IMR-90 (cell line): Measurements from ENCODE around the gene SEMA6A. TPM values are rescaled to one million over a fixed set of nuclear protein-coding genes. Genes with fewer than 3 reads are reported as not detected.

Experiments used
- ATAC-seq: fragments of 200-7000 bp; cut with Tn5 transposase; 2 replicates; pipeline ENCODE4 v1.9.1; 2020; ENCODE audit warnings: low read depth, mild to moderate bottlenecking, moderate library complexity
- BruUV-seq: library from RNA; stranded (reverse); fragments of 400-500 nt; replicated peaks from 2 replicates; lab custom pipeline; 2021; lab: Mats Ljungman, UMichigan
- CTCF ChIA-PET: fragments of 300-600 bp; formaldehyde crosslinking; extraction: SDS; loops from one replicate; lab custom pipeline; 2021; ENCODE audit warnings: antibody characterized with exemption; lab: Yijun Ruan, JAX
- POLR2A ChIA-PET: fragments of 300-600 bp; sonication (Branson Sonifier 250); formaldehyde crosslinking; loops from one replicate; lab custom pipeline; 2022; ENCODE audit warnings: antibody characterized with exemption; ENCODE audit not compliant: unreplicated experiment; lab: Charles Lee
- DNase-seq: peaks from one replicate; pipeline ENCODE4 v3.0.0; 2013
- H2AFZ ChIP-seq: replicated peaks from 2 replicates; pipeline ENCODE3; 2013; ENCODE audit warnings: low read length, mild to moderate bottlenecking; ENCODE audit not compliant: poor library complexity
- H2AK5ac ChIP-seq: 2 replicates; pipeline ENCODE4 v1.6.1; 2013; ENCODE audit warnings: low read depth, low read length, inconsistent platforms
- H2AK9ac ChIP-seq: replicated peaks from 2 replicates; pipeline ENCODE3; 2013; ENCODE audit warnings: mild to moderate bottlenecking, low read depth, low read length, moderate library complexity; ENCODE audit not compliant: poor library complexity
- H2BK120ac ChIP-seq: 2 replicates; pipeline ENCODE4 v1.6.1; 2013; ENCODE audit warnings: low read depth, low read length, inconsistent platforms
- H2BK15ac ChIP-seq: 3 replicates; pipeline ENCODE4 v1.6.1; 2013; ENCODE audit warnings: low read depth, low read length, inconsistent platforms
- H2BK20ac ChIP-seq: 2 replicates; pipeline ENCODE4 v1.6.1; 2013; ENCODE audit warnings: low read depth, mild to moderate bottlenecking, inconsistent platforms, low read length, moderate library complexity
- H2BK5ac ChIP-seq: 2 replicates; pipeline ENCODE4 v1.6.1; 2013; ENCODE audit warnings: mild to moderate bottlenecking, low read depth, low read length, inconsistent platforms; ENCODE audit not compliant: poor library complexity, severe bottlenecking
- H3K14ac ChIP-seq: replicated peaks from 2 replicates; pipeline ENCODE4 v1.6.1; 2013; ENCODE audit warnings: low read depth, low read length, inconsistent platforms
- H3K18ac ChIP-seq: 2 replicates; pipeline ENCODE4 v1.6.1; 2013; ENCODE audit warnings: low read depth, low read length, control low read depth
- H3K23ac ChIP-seq: 2 replicates; pipeline ENCODE4 v1.6.1; 2013; ENCODE audit warnings: low read depth, low read length, inconsistent platforms
- H3K27ac ChIP-seq: 2 replicates; pipeline ENCODE4 v1.5.1; 2013; ENCODE audit warnings: mild to moderate bottlenecking, control low read depth, low read length; ENCODE audit not compliant: insufficient read depth
- H3K27me3 ChIP-seq: 2 replicates; pipeline ENCODE4 v1.6.1; 2013; ENCODE audit warnings: low read length; ENCODE audit not compliant: control insufficient read depth, insufficient read depth
- H3K36me3 ChIP-seq: 2 replicates; pipeline ENCODE4 v1.6.1; 2013; ENCODE audit warnings: low read length, mixed read lengths; ENCODE audit not compliant: control insufficient read depth, insufficient read depth
- H3K4ac ChIP-seq: 2 replicates; pipeline ENCODE4 v1.6.1; 2013; ENCODE audit warnings: low read depth, low read length, inconsistent platforms
- H3K4me1 ChIP-seq: 2 replicates; pipeline ENCODE4 v1.6.1; 2013; ENCODE audit warnings: low read length, mixed read lengths; ENCODE audit not compliant: control insufficient read depth, insufficient read depth
- H3K4me2 ChIP-seq: 2 replicates; pipeline ENCODE4 v1.6.1; 2013; ENCODE audit warnings: low read depth, mild to moderate bottlenecking, control low read depth, low read length, moderate library complexity
- H3K4me3 ChIP-seq: 2 replicates; pipeline ENCODE4 v1.5.1; 2013; ENCODE audit warnings: low read depth, mild to moderate bottlenecking, control low read depth, low read length, moderate library complexity; ENCODE audit not compliant: insufficient read depth
- H3K56ac ChIP-seq: 2 replicates; pipeline ENCODE4 v1.6.1; 2013; ENCODE audit warnings: low read length, inconsistent platforms; ENCODE audit not compliant: insufficient read depth; ENCODE audit errors: extremely low read depth
- H3K79me1 ChIP-seq, 2 experiments: 2 replicates each; pipeline ENCODE4 v1.6.1; 2013; ENCODE audit warnings: low read length in 2 of 2, inconsistent platforms in 1 of 2, low read depth in 1 of 2
- H3K9ac ChIP-seq: 2 replicates; pipeline ENCODE4 v1.6.1; 2013; ENCODE audit warnings: low read depth, low read length, control low read depth
- H3K9me1 ChIP-seq: 2 replicates; pipeline ENCODE4 v1.6.1; 2013; ENCODE audit warnings: low read length, inconsistent platforms; ENCODE audit not compliant: insufficient read depth
- H3K9me3 ChIP-seq: 2 replicates; pipeline ENCODE4 v1.6.1; 2013; ENCODE audit warnings: low read length; ENCODE audit not compliant: control insufficient read depth, insufficient read depth
- H4K20me1 ChIP-seq: 2 replicates; pipeline ENCODE4 v1.6.1; 2013; ENCODE audit warnings: low read length, inconsistent platforms; ENCODE audit not compliant: insufficient read depth
- H4K5ac ChIP-seq: 2 replicates; pipeline ENCODE4 v1.6.1; 2013; ENCODE audit warnings: mild to moderate bottlenecking, low read depth, low read length, control low read depth
- H4K8ac ChIP-seq, 2 experiments: 2 replicates each; pipeline ENCODE4 v1.6.1; 2013; ENCODE audit warnings: low read depth in 2 of 2, low read length in 2 of 2, control low read depth in 1 of 2, inconsistent platforms in 1 of 2
- H4K91ac ChIP-seq: 2 replicates; pipeline ENCODE4 v1.6.1; 2013; ENCODE audit warnings: low read depth, low read length, inconsistent platforms; ENCODE audit not compliant: insufficient read depth
- BHLHE40 ChIP-seq: fragments of 150-350 bp; IDR thresholded peaks from 2 replicates; pipeline ENCODE4 v1.6.1; 2016; ENCODE audit warnings: mild to moderate bottlenecking, low read depth, low read length
- CEBPB ChIP-seq: IDR thresholded peaks from 2 replicates; pipeline ENCODE4 v1.6.1; 2012; ENCODE audit warnings: low read depth, low read length, improper control_type of control experiment
- CHD1 ChIP-seq: IDR thresholded peaks from 2 replicates; pipeline ENCODE4 v1.6.1; 2012; ENCODE audit warnings: low read depth, low read length, improper control_type of control experiment
- FOS ChIP-seq: fragments of 150-350 bp; IDR thresholded peaks from 2 replicates; pipeline ENCODE4 v1.6.1; 2016; ENCODE audit warnings: low read depth, low read length
- MXI1 ChIP-seq: IDR thresholded peaks from 2 replicates; pipeline ENCODE4 v1.6.1; 2012; ENCODE audit warnings: low read depth, mild to moderate bottlenecking, low read length, moderate library complexity, borderline replicate concordance
- POLR2A ChIP-seq: IDR thresholded peaks from 2 replicates; pipeline ENCODE4 v1.6.1; 2012; ENCODE audit warnings: mild to moderate bottlenecking, low read depth, low read length
- RAD21 ChIP-seq: IDR thresholded peaks from 2 replicates; pipeline ENCODE4 v1.6.1; 2012; ENCODE audit warnings: low read length, improper control_type of control experiment
- RCOR1 ChIP-seq: IDR thresholded peaks from 2 replicates; pipeline ENCODE4 v1.6.1; 2012; ENCODE audit warnings: mild to moderate bottlenecking, low read length, improper control_type of control experiment; ENCODE audit not compliant: insufficient replicate concordance
- SMC3 ChIP-seq: fragments of 150-350 bp; IDR thresholded peaks from 2 replicates; pipeline ENCODE4 v1.6.1; 2016; ENCODE audit warnings: low read depth, mild to moderate bottlenecking, antibody characterized with exemption, low read length, moderate library complexity
- WGBS, 2 experiments: methylation state at CpG; one replicate each; pipeline versions ENCODE4 v1.1.5 to v1.1.7; 2013; ENCODE audit warnings: missing lambda C conversion rate in 2 of 2; ENCODE audit not compliant: insufficient read length in 1 of 2; ENCODE audit errors: extremely low coverage in 2 of 2; 5-methylcytosine and 5-hydroxymethylcytosine counted together
- dilution Hi-C: fragments of 300-500 bp; cut with HindIII; formaldehyde crosslinking; loops from one replicate; pipeline ENCODE4 v1.14.3; 2018; ENCODE audit warnings: low sequenced_read_pairs; ENCODE audit not compliant: unreplicated experiment
- in situ Hi-C: fragments of 300-500 bp; cut with MboI; formaldehyde crosslinking; loops from 3 replicates; pipeline ENCODE4 v1.14.3; 2019; ENCODE audit warnings: low sequenced_read_pairs, inconsistent platforms, mixed read lengths
- intact Hi-C: fragments of 100-400 bp; cut with micrococcal nuclease; formaldehyde crosslinking; loops from 2 replicates; pipeline ENCODE4 v1.10.0; 2022
- polyA plus RNA-seq, 3 experiments: library from polyadenylated mRNA; depleted of rRNA; stranded (reverse); fragments of >200 nt; gene quantifications; 2 replicates each; pipeline ENCODE4 v1.2.3, GENCODE V29; 2012; ENCODE audit warnings: low replicate concordance in 1 of 3
- total RNA-seq: library from RNA; depleted of rRNA; stranded (reverse); fragments of >200 nt; gene quantifications from 2 replicates; pipeline ENCODE4 v1.2.3, GENCODE V29; 2012
- TF ChIP-seq, protein P1 (sequence below): fragments of 150-350 bp; IDR thresholded peaks from 2 replicates; pipeline ENCODE4 v1.6.1; 2017; ENCODE audit warnings: mild to moderate bottlenecking, antibody characterized with exemption, low read length, low read depth

Gene SEMA6A
- total and polyA plus RNA-seq, 2 of the 4 experiments (the other 2 are of a cell fraction), result 0.27 to 0.36 TPM

DNA sequence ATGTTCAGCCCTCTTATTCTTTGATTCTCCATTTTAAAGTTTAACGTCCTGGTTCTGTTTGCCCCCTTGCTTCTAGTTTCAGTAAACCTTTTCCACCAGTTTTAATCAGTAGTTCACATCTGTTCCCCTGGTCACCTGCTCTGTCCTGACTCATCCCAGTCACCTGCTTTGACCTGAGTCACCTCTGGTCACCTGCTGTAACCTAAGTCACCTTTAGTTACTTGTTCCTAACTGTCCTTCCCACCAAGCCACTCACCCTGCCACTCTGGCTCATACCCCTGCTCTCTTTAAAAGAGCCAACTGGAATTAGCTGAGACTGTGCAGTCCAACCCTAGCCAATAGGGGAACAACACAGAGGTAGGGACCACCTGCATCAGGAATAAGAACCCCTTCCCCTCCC, 43.0 kb downstream of the SEMA6A start:
- no peak for DNase-seq
- no peak for ATAC-seq
- Histone ChIP-seq H3K9ac (no peak overlapping the region), H2BK20ac (no peak overlapping the region), H3K4me2 (no peak overlapping the region), H3K79me1 (no peaks in the 10 kb centered on the region), H3K14ac (no peak overlapping the region), H3K9me3 (no peaks in the 10 kb centered on the region), H4K8ac (no peak overlapping the region), H3K27me3 (no peaks in the 10 kb centered on the region; the same call in 1 of the 2 replicates), H4K5ac (no peak overlapping the region), H3K23ac (no peak overlapping the region), H3K36me3 (no peaks in the 10 kb centered on the region), H3K27ac (no peak overlapping the region), H3K9me1 (no peaks in the 10 kb centered on the region), H3K4me1 (no peaks in the 10 kb centered on the region), H2AK5ac (no peak overlapping the region), H3K56ac (no peak overlapping the region), H2AK9ac (no peak overlapping the region), H2BK15ac (no peak overlapping the region), H2AFZ (no peak overlapping the region), H3K18ac (no peak overlapping the region), H4K20me1 (no peaks in the 10 kb centered on the region), H2BK5ac (no peak overlapping the region), H2BK120ac (no peak overlapping the region), H3K4ac (no peak overlapping the region), H3K4me3 (no peak overlapping the region), H4K91ac (no peak overlapping the region)
- no peak for TF ChIP-seq POLR2A
- no peak for TF ChIP-seq CHD1
- TF ChIP-seq RCOR1, result no peak
- TF ChIP-seq, protein P1, sequence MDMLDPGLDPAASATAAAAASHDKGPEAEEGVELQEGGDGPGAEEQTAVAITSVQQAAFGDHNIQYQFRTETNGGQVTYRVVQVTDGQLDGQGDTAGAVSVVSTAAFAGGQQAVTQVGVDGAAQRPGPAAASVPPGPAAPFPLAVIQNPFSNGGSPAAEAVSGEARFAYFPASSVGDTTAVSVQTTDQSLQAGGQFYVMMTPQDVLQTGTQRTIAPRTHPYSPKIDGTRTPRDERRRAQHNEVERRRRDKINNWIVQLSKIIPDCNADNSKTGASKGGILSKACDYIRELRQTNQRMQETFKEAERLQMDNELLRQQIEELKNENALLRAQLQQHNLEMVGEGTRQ, result no peak
- no peak for TF ChIP-seq FOS
- no peak for TF ChIP-seq CEBPB
- TF ChIP-seq MXI1, result no peak
- TF ChIP-seq BHLHE40, result no peak
- TF ChIP-seq SMC3, result no peak
- TF ChIP-seq RAD21, result no peak
- intact Hi-C loops (no loop called here), dilution Hi-C loops (no loop called here), in situ Hi-C loops (no loop called here)
- BruUV-seq, result no TSS peak
- ChIA-PET CTCF (no interaction called here), POLR2A (no interaction called here)
- no CpG with 5 or more reads among the region's 1 CpG for WGBS, 2 experiments
